ENCODE results near the gene SASH3. TPM values are rescaled to one million over a fixed set of nuclear protein-coding genes. Genes with fewer than 3 reads are reported as not detected.
A peak's percentile ranks its signal among the peaks of the same experiment; 100 is the strongest.

Gene SASH3
- polyA plus RNA-seq, 2 of the 4 experiments (the other 2 are of a cell fraction) = not detected

GRCh38 chrX:129791336-129791735 is 11.6 kb downstream of the SASH3 start:
- ChIA-PET CTCF (no interaction called here), POLR2A (no interaction called here)
- ATAC-seq = no peak
- Histone ChIP-seq H3K9me3 (no peaks in the 10 kb centered on the region), H3K4me2 (no peak overlapping the region), H3K4me3 (no peak overlapping the region), H3K4me1 (no peaks in the 10 kb centered on the region), H3K27ac (no peak overlapping the region)
- TF ChIP-seq ZSCAN20 (CRISPR knock-in tag; IDR thresholded peaks at IDR 0.05) (no peak), FOSL2 (IDR thresholded peaks at IDR 0.05) (no peak), FOSL2 (CRISPR knock-in tag; IDR thresholded peaks at IDR 0.05) (no peak), EP300 (IDR thresholded peaks at IDR 0.05) (no peak), GATA3 (IDR thresholded peaks at IDR 0.05; ENCODE audit: borderline replicate concordance) (no peak), TFCP2L1 (CRISPR knock-in tag; IDR thresholded peaks at IDR 0.05) (no peak), KDM1A (IDR thresholded peaks at IDR 0.05; ENCODE audit: low read depth) (no peak), HEYL (CRISPR knock-in tag; IDR thresholded peaks at IDR 0.05) (no peak), RFX5 (IDR thresholded peaks at IDR 0.05) (no peak), POLR2AphosphoS2 (conservative IDR thresholded peaks at IDR 0.05; ENCODE audit: low read length) (no peak), BHLHE40 (IDR thresholded peaks at IDR 0.05; ENCODE audit: low read depth, low read length) (no peak), SREBF2 (IDR thresholded peaks at IDR 0.05) (no peak), RCOR1 (IDR thresholded peaks at IDR 0.05; ENCODE audit: low read depth, low read length) (no peak), FOSB (CRISPR knock-in tag; IDR thresholded peaks at IDR 0.05) (no peak), CTCF (IDR thresholded peaks at IDR 0.05) (no peak), RNF2 (IDR thresholded peaks at IDR 0.05; ENCODE audit: borderline replicate concordance, low read depth) (no peak), E2F6 (IDR thresholded peaks at IDR 0.05; ENCODE audit: borderline replicate concordance, low read depth) (no peak), MAFK (IDR thresholded peaks at IDR 0.05; ENCODE audit: partially characterized antibody) (no peak), HES2 (IDR thresholded peaks at IDR 0.05) (no peak), RARB (CRISPR knock-in tag; IDR thresholded peaks at IDR 0.05) (no peak)
- FAIRE-seq = no peak
- no peak for DNase-seq (ENCODE audit: low read depth in 1 of 2, low spot score in 1 of 2)
- 76% methylated on average over 4 of the region's 8 CpGs for WGBS (ENCODE audit: missing lambda C conversion rate)

- H3K4me1 ChIP-seq = no peaks in the 10 kb centered on the region
- ATAC-seq = no peak
- no peak overlapping the region for H3K4me3 ChIP-seq
- no peak for DNase-seq (ENCODE audit: low read depth in 1 of 2, low spot score in 1 of 2)
- ChIA-PET CTCF (interaction anchor here (1.1 kb wide), 1 partner anchor 154 kb away, joined by 4 read pairs; no protein-coding TSS in a partner anchor), POLR2A (interaction anchor here (0.6 kb wide), 1 partner anchor 269 kb away, joined by 6 read pairs; the partner anchor contains the start of gene SMARCA1)
- TF ChIP-seq POLR2A (IDR thresholded peaks at IDR 0.05; ENCODE audit: low read length) (no peak), SMC3 (IDR thresholded peaks at IDR 0.05) (no peak), FOSL2 (IDR thresholded peaks at IDR 0.05) (no peak), FOSL2 (CRISPR knock-in tag; IDR thresholded peaks at IDR 0.05) (no peak), RCOR1 (IDR thresholded peaks at IDR 0.05; ENCODE audit: low read depth, low read length) (no peak), CHD4 (IDR thresholded peaks at IDR 0.05; ENCODE audit: borderline replicate concordance) (no peak), JUNB (IDR thresholded peaks at IDR 0.05) (no peak), ESRRA (IDR thresholded peaks at IDR 0.05; ENCODE audit: borderline replicate concordance, low read length) (no peak), MYC (IDR thresholded peaks at IDR 0.05; ENCODE audit: borderline replicate concordance, low read length) (no peak), TFCP2L1 (CRISPR knock-in tag; IDR thresholded peaks at IDR 0.05) (no peak)
- no peaks in the 10 kb centered on the region for H3K9me3 ChIP-seq
- H3K4me2 ChIP-seq = no peak overlapping the region
- H3K27ac ChIP-seq = no peak overlapping the region
- peak; percentile 23 for FAIRE-seq
- 70% methylated on average over 3 of the region's 11 CpGs for WGBS (ENCODE audit: missing lambda C conversion rate)
Observed at GRCh38 chrX:129791961-129792570, 12.3 kb downstream of the SASH3 start.
